ENCODE results near the gene WDR35.
A peak's percentile ranks its signal among the peaks of the same experiment; 100 is the strongest.
"Not testable (repeated sequence)": the region's sequence is repeated elsewhere in the genome, so short reads cannot be mapped to it uniquely, and the experiment has no call there.

Gene WDR35

GRCh38 chr2:19936203-19936602 is 53.7 kb downstream of the WDR35 start:
- DNase-seq = no peak

GRCh38 chr2:19933351-19933981 is 56.4 kb downstream of the WDR35 start:
- no peak for DNase-seq

GRCh38 chr2:19932928-19933327 is 57.0 kb downstream of the WDR35 start:
- no peak for DNase-seq

- DNase-seq = no peak
These were observed 60.7 kb downstream of the WDR35 start for GRCh38 chr2:19929226-19929625.

- DNase-seq = not testable (repeated sequence)
These were observed 62.1 kb downstream of the WDR35 start for GRCh38 chr2:19927816-19928215.

GRCh38 chr2:19924526-19924925 is 65.4 kb downstream of the WDR35 start:
- DNase-seq = not testable (repeated sequence)

- DNase-seq = not testable (repeated sequence)
These were observed 67.7 kb downstream of the WDR35 start for GRCh38 chr2:19922188-19922587.

GRCh38 chr2:19916385-19916950 is 73.4 kb downstream of the WDR35 start:
- no peak for DNase-seq

GRCh38 chr2:19914266-19914975 is 75.5 kb downstream of the WDR35 start:
- no peak for DNase-seq

- no peak for DNase-seq
These were observed 77.9 kb downstream of the WDR35 start for GRCh38 chr2:19911808-19912509.

- DNase-seq = peak; percentile 40
These were observed 87.6 kb downstream of the WDR35 start for GRCh38 chr2:19902216-19902740.

GRCh38 chr2:19901442-19902215 is 88.3 kb downstream of the WDR35 start, which contains the start of gene TTC32:
TTC32 (minus strand) TSS chr2:19901983; CDS start chr2:19901854, 129 bp downstream.
- peak; percentile 87 for DNase-seq

- no peak for DNase-seq
These were observed 88.9 kb downstream of the WDR35 start for GRCh38 chr2:19900931-19901441.

- no peak for DNase-seq
These were observed 89.6 kb downstream of the WDR35 start for GRCh38 chr2:19899985-19900930.

GRCh38 chr2:19898592-19899329 is 91.1 kb downstream of the WDR35 start:
- DNase-seq = no peak

GRCh38 chr2:19897623-19898245 is 92.2 kb downstream of the WDR35 start:
- no peak for DNase-seq

GRCh38 chr2:19895535-19895934 is 94.4 kb downstream of the WDR35 start:
- no peak for DNase-seq

GRCh38 chr2:19894134-19894792 is 95.6 kb downstream of the WDR35 start:
- DNase-seq = no peak

GRCh38 chr2:19893520-19894133 is 96.3 kb downstream of the WDR35 start:
- DNase-seq = no peak

Measured in DMS 273 treated with DMSO at 0.1 percent for 48 hours (cell line).